CD4-positive, alpha-beta T cell treated with Interleukin-21 for 1 hour (primary cell): ENCODE results near the gene ITGA7.

Experiments used
- DNase-seq: peaks from one replicate; pipeline ENCODE4 v3.0.0-alpha.2; 2020

Gene ITGA7

GRCh38 chr12:55707841-55708694, at the start of gene ITGA7:
TSS of gene ITGA7 (minus strand) at chr12:55707904. CDS start at chr12:55707682, 222 bp downstream.
- peak; percentile 65 for DNase-seq

- DNase-seq, result no peak
These were observed 47.5 kb upstream of the ITGA7 start for GRCh38 chr12:55755246-55755645.

- DNase-seq, result no peak
These were observed 40.7 kb upstream of the ITGA7 start for GRCh38 chr12:55748230-55748993.

GRCh38 chr12:55746913-55747231, 39.2 kb upstream of the ITGA7 start:
- no peak for DNase-seq

- no peak for DNase-seq
These were observed 38.6 kb upstream of the ITGA7 start for GRCh38 chr12:55746174-55746912.

- DNase-seq, result no peak
These were observed 37.9 kb upstream of the ITGA7 start for GRCh38 chr12:55745361-55746173.

- DNase-seq, result no peak
These were observed 36.8 kb upstream of the ITGA7 start for GRCh38 chr12:55744340-55745030.

GRCh38 chr12:55743406-55744339, 36.0 kb upstream of the ITGA7 start:
- peak; percentile 53 for DNase-seq

GRCh38 chr12:55742719-55743405, 35.2 kb upstream of the ITGA7 start, which contains the start of gene GDF11:
TSS of gene GDF11 (plus strand) at chr12:55743122. CDS start at chr12:55743317, 195 bp downstream.
- DNase-seq, result peak; percentile 84

- no peak for DNase-seq
These were observed 34.4 kb upstream of the ITGA7 start for GRCh38 chr12:55741931-55742680.

GRCh38 chr12:55739025-55739378, 31.3 kb upstream of the ITGA7 start:
- DNase-seq, result no peak

GRCh38 chr12:55738123-55739024, 30.7 kb upstream of the ITGA7 start:
- peak; percentile 90 for DNase-seq

GRCh38 chr12:55737581-55738122, 29.9 kb upstream of the ITGA7 start:
- no peak for DNase-seq

GRCh38 chr12:55736780-55737580, 29.3 kb upstream of the ITGA7 start:
- DNase-seq, result peak; percentile 70

- no peak for DNase-seq
These were observed 28.4 kb upstream of the ITGA7 start for GRCh38 chr12:55736076-55736475.

GRCh38 chr12:55734595-55734994, 26.9 kb upstream of the ITGA7 start:
- no peak for DNase-seq

- DNase-seq, result no peak
These were observed 26.2 kb upstream of the ITGA7 start for GRCh38 chr12:55733858-55734257.
